HUES6 (cell line): ENCODE measurements around the gene CAP2.
"Not testable (repeated sequence)": the region's sequence is repeated elsewhere in the genome, so short reads cannot be mapped to it uniquely, and the experiment has no call there.

Experiments used
- H3K27ac ChIP-seq: 2 replicates; pipeline ENCODE4 v1.7.0; 2013; ENCODE audit warnings: low read depth, mild to moderate bottlenecking, low read length, inconsistent platforms
- H3K27me3 ChIP-seq: 2 replicates; pipeline ENCODE4 v1.6.1; 2013; ENCODE audit warnings: low read length; ENCODE audit not compliant: control insufficient read depth, insufficient read depth
- H3K36me3 ChIP-seq: 2 replicates; pipeline ENCODE4 v1.6.1; 2013; ENCODE audit warnings: low read length; ENCODE audit not compliant: control insufficient read depth, insufficient read depth
- H3K4me1 ChIP-seq: 2 replicates; pipeline ENCODE4 v1.6.1; 2013; ENCODE audit warnings: low read length; ENCODE audit not compliant: control insufficient read depth, insufficient read depth
- H3K4me3 ChIP-seq: 2 replicates; pipeline ENCODE4 v1.5.1; 2013; ENCODE audit warnings: low read depth, low read length
- H3K9ac ChIP-seq: one replicate; pipeline ENCODE4 v1.6.1; 2013; ENCODE audit warnings: mild to moderate bottlenecking, low read length
- H3K9me3 ChIP-seq: 2 replicates; pipeline ENCODE4 v1.6.1; 2013; ENCODE audit warnings: low read depth, low read length; ENCODE audit not compliant: control insufficient read depth, insufficient read depth

The CAP2 gene

GRCh38 chr6:17418281-17419188 lies 25.1 kb downstream of the CAP2 start:
- Histone ChIP-seq H3K27ac (peak overlapping the region; percentile 86; the same call in 1 of the 2 replicates), H3K4me3 (peak overlapping the region; percentile 19; the same call in 1 of the 2 replicates), H3K4me1 (peaks cover 30% of the 10 kb centered on the region; the same call in 1 of the 2 replicates)

GRCh38 chr6:17419189-17419575 lies 25.8 kb downstream of the CAP2 start:
- Histone ChIP-seq H3K27ac (peak overlapping the region; percentile 86; the same call in 1 of the 2 replicates), H3K4me1 (peaks cover 30% of the 10 kb centered on the region; the same call in 1 of the 2 replicates), H3K36me3 (peaks cover 10% of the 10 kb centered on the region; the same call in 1 of the 2 replicates)

More at GRCh38 chr6:17418281-17419188, 25.1 kb downstream of the CAP2 start:
- peak overlapping the region; percentile 86 for H3K9ac ChIP-seq
- peaks cover 10% of the 10 kb centered on the region; the same call in 1 of the 2 replicates for H3K36me3 ChIP-seq
- no peaks in the 10 kb centered on the region for H3K9me3 ChIP-seq
- H3K27me3 ChIP-seq = no peaks in the 10 kb centered on the region

GRCh38 chr6:17420368-17420767 lies 27.0 kb downstream of the CAP2 start:
- Histone ChIP-seq H3K4me3 (no peak overlapping the region), H3K27me3 (no peaks in the 10 kb centered on the region), H3K9me3 (no peaks in the 10 kb centered on the region), H3K36me3 (peaks cover 10% of the 10 kb centered on the region; the same call in 1 of the 2 replicates), H3K27ac (no peak overlapping the region), H3K4me1 (peaks cover 30% of the 10 kb centered on the region; the same call in 1 of the 2 replicates), H3K9ac (no peak overlapping the region)

More at GRCh38 chr6:17419189-17419575, 25.8 kb downstream of the CAP2 start:
- no peak overlapping the region for H3K4me3 ChIP-seq
- peak overlapping the region; percentile 9 for H3K9ac ChIP-seq
- H3K9me3 ChIP-seq = no peaks in the 10 kb centered on the region
- H3K27me3 ChIP-seq = no peaks in the 10 kb centered on the region

- Histone ChIP-seq H3K27ac (no peak overlapping the region), H3K4me3 (no peak overlapping the region), H3K27me3 (no peaks in the 10 kb centered on the region), H3K4me1 (peaks cover 28% of the 10 kb centered on the region; the same call in 1 of the 2 replicates), H3K9ac (no peak overlapping the region), H3K36me3 (peaks cover 11% of the 10 kb centered on the region; the same call in 1 of the 2 replicates), H3K9me3 (no peaks in the 10 kb centered on the region)
Measured at GRCh38 chr6:17421406-17421805, 28.0 kb downstream of the CAP2 start.

GRCh38 chr6:17423026-17423425 lies 29.6 kb downstream of the CAP2 start:
- Histone ChIP-seq H3K9ac (no peak overlapping the region), H3K9me3 (no peaks in the 10 kb centered on the region), H3K27ac (no peak overlapping the region), H3K36me3 (peaks cover 23% of the 10 kb centered on the region; the same call in 1 of the 2 replicates), H3K4me3 (no peak overlapping the region), H3K27me3 (no peaks in the 10 kb centered on the region), H3K4me1 (peaks cover 13% of the 10 kb centered on the region; the same call in 1 of the 2 replicates)

DNA sequence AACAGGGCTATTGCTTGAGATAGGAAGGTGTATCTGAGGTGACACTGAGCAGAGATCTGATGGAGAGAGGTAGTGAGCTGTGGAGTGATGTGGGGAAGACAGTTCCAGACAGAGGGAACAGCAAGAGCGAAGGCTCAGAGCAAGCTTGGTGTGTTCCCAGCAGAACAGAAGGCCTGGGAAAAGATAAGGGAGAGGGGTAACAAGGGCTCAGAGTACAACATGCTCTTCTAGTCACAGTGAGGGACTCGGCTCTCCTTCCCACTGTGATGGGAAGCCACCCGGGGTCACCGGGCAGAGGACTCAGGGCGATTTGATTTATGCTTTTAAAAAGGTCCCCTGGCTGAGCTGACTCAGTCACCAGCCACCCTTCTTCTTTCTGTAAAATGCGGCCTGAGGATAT lies 33.7 kb downstream of the CAP2 start:
- no peaks in the 10 kb centered on the region for H3K9me3 ChIP-seq
- peaks cover 20% of the 10 kb centered on the region for H3K36me3 ChIP-seq
- no peak overlapping the region for H3K27ac ChIP-seq
- no peaks in the 10 kb centered on the region for H3K27me3 ChIP-seq
- no peak overlapping the region for H3K9ac ChIP-seq
- peaks cover 4% of the 10 kb centered on the region for H3K4me1 ChIP-seq
- no peak overlapping the region for H3K4me3 ChIP-seq

- Histone ChIP-seq H3K9ac (no peak overlapping the region), H3K4me1 (peaks cover 4% of the 10 kb centered on the region), H3K36me3 (peaks cover 20% of the 10 kb centered on the region), H3K27me3 (no peaks in the 10 kb centered on the region), H3K27ac (no peak overlapping the region), H3K4me3 (no peak overlapping the region), H3K9me3 (no peaks in the 10 kb centered on the region)
Measured at GRCh38 chr6:17427617-17428016, 34.2 kb downstream of the CAP2 start.

DNA sequence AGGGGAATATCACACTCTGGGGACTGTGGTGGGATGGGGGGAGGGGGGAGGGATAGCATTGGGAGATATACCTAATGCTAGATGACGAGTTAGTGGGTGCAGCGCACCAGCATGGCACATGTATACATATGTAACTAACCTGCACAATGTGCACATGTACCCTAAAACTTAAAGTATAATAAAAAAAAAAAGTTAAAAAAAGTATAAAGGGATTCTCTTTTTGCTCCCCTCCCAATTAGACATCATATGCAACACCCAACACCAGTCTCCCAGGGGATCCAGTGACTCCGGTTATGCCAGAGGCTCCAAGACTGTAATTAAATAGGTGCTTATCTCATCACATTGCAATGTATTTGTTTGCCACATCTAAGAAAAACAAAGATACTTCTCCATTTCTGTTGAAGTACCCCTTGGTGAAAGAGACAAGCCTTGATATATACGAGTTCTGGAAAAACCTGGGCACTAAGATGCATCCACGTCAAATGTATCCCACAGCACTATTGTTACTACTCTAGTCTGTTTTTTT lies 35.3 kb downstream of the CAP2 start:
- H3K9ac ChIP-seq, H3K27me3 ChIP-seq, H3K27ac ChIP-seq, H3K4me3 ChIP-seq, H3K4me1 ChIP-seq, H3K9me3 ChIP-seq: not testable (repeated sequence)
- H3K36me3 ChIP-seq = peaks cover 18% of the 10 kb centered on the region

GRCh38 chr6:17429383-17430061 lies 36.1 kb downstream of the CAP2 start:
- H3K36me3 ChIP-seq = peaks cover 19% of the 10 kb centered on the region
- no peaks in the 10 kb centered on the region for H3K27me3 ChIP-seq
- H3K9me3 ChIP-seq = no peaks in the 10 kb centered on the region; the same call in 1 of the 2 replicates
- no peak overlapping the region for H3K27ac ChIP-seq
- no peak overlapping the region for H3K9ac ChIP-seq
- H3K4me3 ChIP-seq = no peak overlapping the region
- H3K4me1 ChIP-seq = peaks cover 4% of the 10 kb centered on the region

GRCh38 chr6:17431581-17431980 lies 38.2 kb downstream of the CAP2 start:
- Histone ChIP-seq H3K9me3 (peaks cover 3% of the 10 kb centered on the region; the same call in 1 of the 2 replicates), H3K4me3 (no peak overlapping the region), H3K4me1 (peaks cover 4% of the 10 kb centered on the region), H3K36me3 (peaks cover 19% of the 10 kb centered on the region), H3K9ac (no peak overlapping the region), H3K27ac (no peak overlapping the region), H3K27me3 (no peaks in the 10 kb centered on the region)
